Mesendoderm (in vitro differentiated cells): Measurements from ENCODE around the gene ATP10A.

Experiments
- DNase-seq: peaks from one replicate; pipeline ENCODE4 v3.0.0; 2013
- H2AK5ac ChIP-seq: 2 replicates; pipeline ENCODE4 v1.6.1; 2013; ENCODE audit warnings: low read length, inconsistent platforms
- H2BK120ac ChIP-seq: 2 replicates; pipeline ENCODE4 v1.6.1; 2013; ENCODE audit warnings: low read depth, mild to moderate bottlenecking, low read length, moderate library complexity, mixed read lengths
- H2BK15ac ChIP-seq: replicated peaks from 2 replicates; pipeline ENCODE4 v1.6.1; 2013; ENCODE audit warnings: low read depth, mild to moderate bottlenecking, moderate library complexity
- H2BK5ac ChIP-seq: 2 replicates; pipeline ENCODE4 v1.6.1; 2013; ENCODE audit warnings: low read length, inconsistent platforms
- H3K18ac ChIP-seq: 2 replicates; pipeline ENCODE4 v1.6.1; 2013; ENCODE audit warnings: mild to moderate bottlenecking, low read length, mixed read lengths
- H3K23ac ChIP-seq: one replicate; pipeline ENCODE4 v1.6.1; 2013; ENCODE audit warnings: low read length
- H3K27ac ChIP-seq: 2 replicates; pipeline ENCODE4 v1.5.1; 2013; ENCODE audit warnings: low read depth, mild to moderate bottlenecking, inconsistent platforms, low read length, moderate library complexity
- H3K27me3 ChIP-seq: 2 replicates; pipeline ENCODE4 v1.6.1; 2013; ENCODE audit warnings: low read length, control low read depth, mild to moderate bottlenecking, inconsistent platforms; ENCODE audit not compliant: insufficient read depth, poor library complexity
- H3K36me3 ChIP-seq: 2 replicates; pipeline ENCODE4 v1.6.1; 2013; ENCODE audit warnings: low read length, inconsistent platforms; ENCODE audit not compliant: control insufficient read depth, insufficient read depth
- H3K4ac ChIP-seq: one replicate; pipeline ENCODE4 v1.6.1; 2013; ENCODE audit warnings: low read depth, mild to moderate bottlenecking, low read length, moderate library complexity
- H3K4me1 ChIP-seq: 2 replicates; pipeline ENCODE4 v1.6.1; 2013; ENCODE audit warnings: low read depth, low read length, inconsistent platforms; ENCODE audit not compliant: control insufficient read depth
- H3K4me2 ChIP-seq: 2 replicates; pipeline ENCODE4 v1.6.1; 2013; ENCODE audit warnings: low read length
- H3K4me3 ChIP-seq: 2 replicates; pipeline ENCODE4 v1.5.1; 2013; ENCODE audit warnings: mild to moderate bottlenecking, low read length
- H3K56ac ChIP-seq: one replicate; pipeline ENCODE4 v1.6.1; 2013; ENCODE audit warnings: low read length
- H3K79me1 ChIP-seq: 2 replicates; pipeline ENCODE4 v1.6.1; 2013; ENCODE audit warnings: low read length, inconsistent platforms
- H3K79me2 ChIP-seq: 2 replicates; pipeline ENCODE4 v1.6.1; 2013; ENCODE audit warnings: mild to moderate bottlenecking, low read length; ENCODE audit not compliant: control insufficient read depth, insufficient read depth
- H3K9ac ChIP-seq: 2 replicates; pipeline ENCODE4 v1.6.1; 2013; ENCODE audit warnings: low read length, inconsistent platforms
- H4K5ac ChIP-seq: one replicate; pipeline ENCODE4 v1.6.1; 2013; ENCODE audit warnings: low read length
- H4K8ac ChIP-seq: one replicate; pipeline ENCODE4 v1.6.1; 2013; ENCODE audit warnings: low read depth, mild to moderate bottlenecking, control low read depth, low read length, moderate library complexity
- WGBS: extraction: QIAGEN DNeasy Blood & Tissue Kit; methylation state at CpG from one replicate; pipeline ENCODE4 v1.1.7; 2013; ENCODE audit warnings: low lambda C conversion rate, missing lambda C conversion rate; ENCODE audit not compliant: insufficient coverage; ENCODE audit errors: extremely low coverage; 5-methylcytosine and 5-hydroxymethylcytosine counted together

Gene ATP10A

DNA sequence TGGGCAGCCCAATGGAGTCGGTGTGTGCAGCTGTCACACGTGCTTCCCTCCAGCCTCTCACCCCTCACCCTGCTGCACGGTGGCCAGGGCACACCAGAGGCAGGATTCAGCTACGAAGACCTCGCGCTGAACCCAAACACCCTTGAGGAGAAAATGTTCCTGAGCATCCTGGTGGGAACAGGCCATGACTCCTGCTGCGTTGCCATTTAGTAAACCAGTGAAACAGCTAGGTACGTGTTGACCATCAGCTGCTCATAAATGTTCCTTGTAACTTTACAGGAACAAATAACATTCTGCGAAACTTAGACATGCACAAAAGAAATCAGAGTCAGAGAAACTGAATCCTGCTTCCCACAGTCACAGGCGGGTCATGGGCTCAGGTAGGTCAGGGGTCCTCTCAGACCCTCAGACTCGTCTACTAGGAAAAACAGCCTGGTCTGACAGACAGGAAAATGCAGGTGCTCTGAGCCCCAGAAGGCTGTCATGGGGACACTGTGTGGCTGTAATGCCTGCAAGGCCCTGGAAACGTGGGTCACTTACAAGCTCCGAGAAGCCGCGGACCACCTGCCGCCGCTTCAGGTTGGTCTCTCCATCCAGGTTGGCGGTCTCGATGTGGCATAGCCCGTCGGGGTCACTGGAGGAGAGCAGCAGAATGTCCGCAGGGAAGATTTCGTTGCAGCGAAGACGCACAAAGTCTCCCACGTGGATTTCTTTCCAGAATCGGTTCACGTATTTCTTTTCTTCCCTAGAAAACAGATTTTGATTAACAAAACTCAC, 82.5 kb downstream of the ATP10A start:
- no peak overlapping the region for H3K4me2 ChIP-seq
- WGBS, result no CpG with 5 or more reads among the region's 28 CpGs
- H3K18ac ChIP-seq, result no peak overlapping the region
- no peak overlapping the region for H4K5ac ChIP-seq
- peaks cover 2% of the 10 kb centered on the region for H3K4me1 ChIP-seq
- no peaks in the 10 kb centered on the region for H3K79me2 ChIP-seq
- H3K36me3 ChIP-seq, result no peaks in the 10 kb centered on the region
- no peak overlapping the region for H2BK15ac ChIP-seq
- no peak overlapping the region for H3K9ac ChIP-seq
- no peak overlapping the region for H3K4me3 ChIP-seq
- no peak overlapping the region for H2BK120ac ChIP-seq
- no peak overlapping the region for H3K4ac ChIP-seq
- no peak overlapping the region for H2AK5ac ChIP-seq
- no peak for DNase-seq
- H3K23ac ChIP-seq, result no peak overlapping the region
- H4K8ac ChIP-seq, result no peak overlapping the region
- H2BK5ac ChIP-seq, result no peak overlapping the region
- H3K79me1 ChIP-seq, result no peaks in the 10 kb centered on the region
- H3K27ac ChIP-seq, result no peak overlapping the region
- H3K27me3 ChIP-seq, result no peaks in the 10 kb centered on the region
- no peak overlapping the region for H3K56ac ChIP-seq

DNA sequence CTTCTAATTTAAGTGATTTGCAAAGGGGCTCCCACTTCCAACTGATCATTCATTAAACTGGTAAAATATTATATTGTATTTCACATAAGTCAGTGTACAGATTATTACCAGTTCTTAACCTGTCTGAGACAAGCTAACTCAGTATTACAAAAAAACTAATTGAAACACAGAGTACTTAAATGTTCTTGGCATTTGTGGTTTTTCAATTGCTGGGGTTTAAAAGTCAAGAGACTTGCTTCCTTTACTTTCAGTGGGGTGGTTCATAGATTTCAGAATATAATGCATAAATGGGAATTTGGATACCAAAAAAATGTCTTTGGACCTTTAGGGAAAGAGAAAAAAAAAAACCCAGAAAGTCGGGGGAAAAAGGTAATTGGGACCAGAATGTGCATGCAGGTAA, 85.0 kb downstream of the ATP10A start:
- no peaks in the 10 kb centered on the region for H3K79me2 ChIP-seq
- DNase-seq, result no peak
- H2AK5ac ChIP-seq, result no peak overlapping the region
- no peak overlapping the region for H3K18ac ChIP-seq
- no peak overlapping the region for H4K5ac ChIP-seq
- H3K4me3 ChIP-seq, result no peak overlapping the region
- no peaks in the 10 kb centered on the region for H3K79me1 ChIP-seq
- no peak overlapping the region for H3K4ac ChIP-seq
- no peak overlapping the region for H3K4me2 ChIP-seq
- H4K8ac ChIP-seq, result no peak overlapping the region
- H3K27me3 ChIP-seq, result no peaks in the 10 kb centered on the region
- H2BK15ac ChIP-seq, result no peak overlapping the region
- peaks cover 6% of the 10 kb centered on the region for H3K4me1 ChIP-seq
- H3K36me3 ChIP-seq, result no peaks in the 10 kb centered on the region
- H3K23ac ChIP-seq, result no peak overlapping the region
- H3K9ac ChIP-seq, result no peak overlapping the region
- H3K27ac ChIP-seq, result no peak overlapping the region
- no CpG with 5 or more reads among the region's 1 CpG for WGBS
- H2BK120ac ChIP-seq, result no peak overlapping the region
- H2BK5ac ChIP-seq, result no peak overlapping the region
- no peak overlapping the region for H3K56ac ChIP-seq

DNA sequence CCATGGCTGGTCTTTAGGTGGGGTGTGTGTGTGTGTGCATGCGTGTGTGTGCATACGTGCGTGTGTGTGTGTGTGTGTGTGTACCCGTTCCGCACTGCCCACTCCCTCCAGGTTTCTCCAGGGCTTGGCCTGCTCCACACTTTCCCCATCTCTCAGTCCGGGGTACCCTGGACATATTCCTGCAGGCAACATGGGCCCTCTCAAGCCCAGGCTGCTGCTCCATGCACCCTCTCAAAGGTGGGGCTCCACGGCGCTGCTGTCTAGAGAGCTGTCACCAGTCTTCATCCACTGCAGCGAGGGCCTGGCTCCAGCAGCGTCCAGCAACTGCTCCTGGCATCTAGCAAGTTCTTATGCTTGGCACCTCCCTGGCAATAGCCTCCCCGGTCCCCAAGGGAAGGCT, 86.1 kb downstream of the ATP10A start:
- H3K36me3 ChIP-seq, result no peaks in the 10 kb centered on the region
- no peak overlapping the region for H2BK5ac ChIP-seq
- no peak overlapping the region for H3K4me2 ChIP-seq
- H3K27ac ChIP-seq, result no peak overlapping the region
- no peak for DNase-seq
- no peak overlapping the region for H3K9ac ChIP-seq
- H3K4me1 ChIP-seq, result peaks cover 6% of the 10 kb centered on the region
- no peak overlapping the region for H2BK15ac ChIP-seq
- H3K79me2 ChIP-seq, result no peaks in the 10 kb centered on the region
- WGBS, result no CpG with 5 or more reads among the region's 11 CpGs
- no peak overlapping the region for H3K4me3 ChIP-seq
- no peak overlapping the region for H4K8ac ChIP-seq
- H3K18ac ChIP-seq, result no peak overlapping the region
- H3K23ac ChIP-seq, result no peak overlapping the region
- no peak overlapping the region for H3K56ac ChIP-seq
- no peak overlapping the region for H3K4ac ChIP-seq
- H4K5ac ChIP-seq, result no peak overlapping the region
- H2AK5ac ChIP-seq, result no peak overlapping the region
- H2BK120ac ChIP-seq, result no peak overlapping the region
- H3K27me3 ChIP-seq, result no peaks in the 10 kb centered on the region
- no peaks in the 10 kb centered on the region for H3K79me1 ChIP-seq

DNA sequence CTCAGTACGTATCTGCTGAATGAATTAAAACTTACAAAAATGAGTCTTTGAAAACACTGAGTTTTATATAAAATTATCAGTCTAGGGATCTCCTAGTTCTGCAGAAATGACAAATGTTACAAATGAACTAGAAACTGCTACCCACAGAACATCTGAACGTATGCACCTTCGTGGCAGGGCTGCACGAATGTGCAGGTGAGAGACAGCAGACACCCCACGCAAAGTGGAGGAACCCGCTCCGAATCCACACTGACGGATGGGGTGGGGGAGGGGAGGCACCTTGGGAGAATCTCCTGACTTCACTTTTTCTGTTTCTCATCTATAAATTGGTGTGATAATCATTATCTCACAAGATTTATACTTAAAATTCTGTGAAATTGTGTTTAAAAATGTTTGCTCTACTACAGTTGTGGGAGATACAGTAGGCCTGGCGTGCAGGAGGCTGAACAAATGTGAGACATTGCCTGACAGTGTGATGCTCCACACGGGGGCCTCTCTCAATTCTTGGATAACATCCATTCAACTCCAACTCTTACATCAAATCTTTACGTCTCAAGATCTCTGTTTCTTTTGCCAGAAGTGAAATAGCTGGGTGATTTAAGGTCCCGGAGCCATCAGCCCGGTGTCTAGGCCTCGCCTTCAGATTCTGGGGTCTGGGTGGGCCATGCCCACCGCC, 86.9 kb downstream of the ATP10A start:
- no peak overlapping the region for H2BK120ac ChIP-seq
- no peak overlapping the region for H4K8ac ChIP-seq
- peaks cover 6% of the 10 kb centered on the region for H3K4me1 ChIP-seq
- no peak overlapping the region for H4K5ac ChIP-seq
- no peaks in the 10 kb centered on the region for H3K79me2 ChIP-seq
- H3K4ac ChIP-seq, result no peak overlapping the region
- no peak overlapping the region for H3K27ac ChIP-seq
- no peak overlapping the region for H3K23ac ChIP-seq
- no peak overlapping the region for H3K4me3 ChIP-seq
- H2BK5ac ChIP-seq, result no peak overlapping the region
- no CpG with 5 or more reads among the region's 15 CpGs for WGBS
- H2AK5ac ChIP-seq, result no peak overlapping the region
- no peak overlapping the region for H2BK15ac ChIP-seq
- no peak overlapping the region for H3K56ac ChIP-seq
- DNase-seq, result no peak
- H3K27me3 ChIP-seq, result no peaks in the 10 kb centered on the region
- no peak overlapping the region for H3K9ac ChIP-seq
- H3K79me1 ChIP-seq, result no peaks in the 10 kb centered on the region
- H3K18ac ChIP-seq, result no peak overlapping the region
- no peaks in the 10 kb centered on the region for H3K36me3 ChIP-seq
- H3K4me2 ChIP-seq, result no peak overlapping the region

DNA sequence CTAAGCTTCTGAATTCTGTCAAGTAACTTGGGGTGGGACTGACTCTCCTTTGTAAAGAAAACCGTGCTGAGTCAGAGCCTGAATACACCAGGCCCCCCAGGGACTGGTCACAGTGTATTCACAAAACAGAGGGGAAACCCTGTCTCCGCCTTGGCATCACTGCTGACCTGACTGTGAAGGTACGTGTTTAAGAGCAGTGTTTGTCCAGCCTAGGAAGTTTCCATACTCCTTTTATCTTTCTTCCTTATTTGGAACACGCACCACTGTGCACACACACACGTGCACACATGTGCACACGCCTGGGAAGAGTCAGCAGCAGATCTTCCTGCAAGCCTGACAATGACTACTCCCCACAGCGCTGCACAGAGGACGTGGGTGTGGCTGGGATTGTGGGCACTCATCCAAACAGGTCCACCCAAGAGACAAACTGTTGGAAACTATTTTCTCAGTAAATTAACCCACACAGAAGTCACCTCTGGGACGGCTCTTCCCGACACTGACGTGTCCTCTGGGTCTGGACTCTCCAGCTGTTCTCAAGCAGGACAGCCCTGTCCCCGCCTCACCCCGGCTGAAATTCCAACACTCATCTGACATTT, 87.7 kb downstream of the ATP10A start:
- peak overlapping the region; percentile 5 for H2BK5ac ChIP-seq
- H2BK120ac ChIP-seq, result no peak overlapping the region
- no peaks in the 10 kb centered on the region for H3K79me1 ChIP-seq
- H3K9ac ChIP-seq, result no peak overlapping the region
- no peak overlapping the region for H4K5ac ChIP-seq
- H3K79me2 ChIP-seq, result no peaks in the 10 kb centered on the region
- H3K23ac ChIP-seq, result peak overlapping the region; percentile 6
- no peak overlapping the region for H3K4me2 ChIP-seq
- H3K18ac ChIP-seq, result no peak overlapping the region
- H4K8ac ChIP-seq, result no peak overlapping the region
- peak overlapping the region; percentile 25 for H3K56ac ChIP-seq
- peaks cover 6% of the 10 kb centered on the region for H3K4me1 ChIP-seq
- H3K27me3 ChIP-seq, result no peaks in the 10 kb centered on the region
- no peak overlapping the region for H3K27ac ChIP-seq
- DNase-seq, result peak; percentile 80
- H3K4me3 ChIP-seq, result no peak overlapping the region
- H2BK15ac ChIP-seq, result no peak overlapping the region
- H3K4ac ChIP-seq, result no peak overlapping the region
- no peaks in the 10 kb centered on the region for H3K36me3 ChIP-seq
- H2AK5ac ChIP-seq, result no peak overlapping the region
- no CpG with 5 or more reads among the region's 13 CpGs for WGBS
